ENCODE measurements around the gene RAP1GAP2.

The RAP1GAP2 gene

GRCh38 chr17:3012926-3013581, 216.8 kb downstream of the RAP1GAP2 start:
- TF ChIP-seq, protein P1, sequence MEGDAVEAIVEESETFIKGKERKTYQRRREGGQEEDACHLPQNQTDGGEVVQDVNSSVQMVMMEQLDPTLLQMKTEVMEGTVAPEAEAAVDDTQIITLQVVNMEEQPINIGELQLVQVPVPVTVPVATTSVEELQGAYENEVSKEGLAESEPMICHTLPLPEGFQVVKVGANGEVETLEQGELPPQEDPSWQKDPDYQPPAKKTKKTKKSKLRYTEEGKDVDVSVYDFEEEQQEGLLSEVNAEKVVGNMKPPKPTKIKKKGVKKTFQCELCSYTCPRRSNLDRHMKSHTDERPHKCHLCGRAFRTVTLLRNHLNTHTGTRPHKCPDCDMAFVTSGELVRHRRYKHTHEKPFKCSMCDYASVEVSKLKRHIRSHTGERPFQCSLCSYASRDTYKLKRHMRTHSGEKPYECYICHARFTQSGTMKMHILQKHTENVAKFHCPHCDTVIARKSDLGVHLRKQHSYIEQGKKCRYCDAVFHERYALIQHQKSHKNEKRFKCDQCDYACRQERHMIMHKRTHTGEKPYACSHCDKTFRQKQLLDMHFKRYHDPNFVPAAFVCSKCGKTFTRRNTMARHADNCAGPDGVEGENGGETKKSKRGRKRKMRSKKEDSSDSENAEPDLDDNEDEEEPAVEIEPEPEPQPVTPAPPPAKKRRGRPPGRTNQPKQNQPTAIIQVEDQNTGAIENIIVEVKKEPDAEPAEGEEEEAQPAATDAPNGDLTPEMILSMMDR (IDR thresholded peaks at IDR 0.05; ENCODE audit: low read depth, low read length) = peak; percentile 74
- no peak overlapping the region for H3K4me3 ChIP-seq (ENCODE audit: low read depth, low read length)

DNA sequence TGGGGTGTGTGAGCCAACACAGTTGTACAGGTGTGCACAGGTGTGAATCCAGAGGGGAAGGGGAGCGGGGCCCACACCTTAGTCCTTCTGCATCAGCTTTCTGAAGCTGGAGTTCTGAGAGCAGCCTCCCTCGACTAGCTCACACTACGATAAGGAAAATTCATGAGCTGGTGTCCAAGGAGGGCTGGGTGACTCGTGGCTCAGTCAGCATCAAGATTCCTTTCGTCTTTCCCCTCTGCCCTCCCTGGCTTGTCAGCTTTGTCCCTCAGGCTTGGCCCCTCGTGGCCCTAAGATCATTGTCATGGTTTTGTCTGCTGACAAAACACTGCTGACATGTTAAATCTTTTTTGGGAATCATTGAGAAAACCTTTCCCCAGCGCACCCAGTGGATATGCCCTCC, 219.7 kb downstream of the RAP1GAP2 start:
- TF ChIP-seq, protein P1 (IDR thresholded peaks at IDR 0.05; ENCODE audit: low read depth, low read length) = no peak
- no peak overlapping the region for H3K4me3 ChIP-seq (ENCODE audit: low read depth, low read length)

GRCh38 chr17:3017936-3018335, 221.7 kb downstream of the RAP1GAP2 start:
- TF ChIP-seq, protein P1 (IDR thresholded peaks at IDR 0.05; ENCODE audit: low read depth, low read length) = no peak
- H3K4me3 ChIP-seq (ENCODE audit: low read depth, low read length) = no peak overlapping the region

- TF ChIP-seq, protein P1 (IDR thresholded peaks at IDR 0.05; ENCODE audit: low read depth, low read length) = no peak
- H3K4me3 ChIP-seq (ENCODE audit: low read depth, low read length) = no peak overlapping the region
Measured at GRCh38 chr17:3019761-3020160, 223.5 kb downstream of the RAP1GAP2 start.

DNA sequence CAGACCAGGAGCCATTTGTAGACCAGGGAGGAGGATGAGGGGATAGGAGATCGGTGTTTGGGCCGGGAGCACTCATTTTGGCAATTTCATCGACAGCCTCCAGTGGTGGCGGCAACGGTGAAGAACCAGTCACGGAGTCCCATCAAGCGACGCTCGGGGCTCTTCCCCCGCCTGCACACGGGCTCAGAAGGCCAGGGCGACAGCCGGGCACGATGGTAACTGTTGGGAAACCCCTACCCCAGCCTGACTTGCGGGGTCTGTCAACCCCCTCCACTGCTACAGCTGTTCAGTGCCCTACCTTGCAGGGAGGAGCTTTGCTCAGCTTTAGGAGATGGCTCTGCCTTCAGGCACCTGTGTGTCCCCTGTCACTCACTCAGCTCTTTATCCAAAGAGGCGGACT, 224.1 kb downstream of the RAP1GAP2 start:
- H3K4me3 ChIP-seq (ENCODE audit: low read depth, low read length) = no peak overlapping the region
- TF ChIP-seq, protein P1 (IDR thresholded peaks at IDR 0.05; ENCODE audit: low read depth, low read length) = no peak

DNA sequence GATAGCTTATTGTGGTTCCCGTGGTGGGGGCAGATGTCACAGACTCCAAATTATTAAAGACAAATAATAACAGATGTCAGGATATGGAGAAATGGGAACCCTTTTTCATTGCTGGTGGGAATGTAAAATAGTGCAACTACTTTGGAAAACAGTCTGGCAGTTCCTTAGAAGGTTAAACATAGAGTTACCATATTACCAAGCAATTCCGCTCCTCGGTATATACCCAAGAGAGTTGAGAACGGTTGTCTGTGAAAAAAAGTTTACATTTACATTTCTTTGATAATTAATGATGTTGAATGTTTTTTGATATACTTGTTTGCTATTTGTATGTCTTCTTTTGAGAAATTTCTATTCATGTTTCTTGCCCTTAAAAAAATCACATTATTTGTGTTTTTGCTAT, 226.0 kb downstream of the RAP1GAP2 start:
- TF ChIP-seq, protein P1 (IDR thresholded peaks at IDR 0.05; ENCODE audit: low read depth, low read length) = no peak
- H3K4me3 ChIP-seq (ENCODE audit: low read depth, low read length) = no peak overlapping the region

DNA sequence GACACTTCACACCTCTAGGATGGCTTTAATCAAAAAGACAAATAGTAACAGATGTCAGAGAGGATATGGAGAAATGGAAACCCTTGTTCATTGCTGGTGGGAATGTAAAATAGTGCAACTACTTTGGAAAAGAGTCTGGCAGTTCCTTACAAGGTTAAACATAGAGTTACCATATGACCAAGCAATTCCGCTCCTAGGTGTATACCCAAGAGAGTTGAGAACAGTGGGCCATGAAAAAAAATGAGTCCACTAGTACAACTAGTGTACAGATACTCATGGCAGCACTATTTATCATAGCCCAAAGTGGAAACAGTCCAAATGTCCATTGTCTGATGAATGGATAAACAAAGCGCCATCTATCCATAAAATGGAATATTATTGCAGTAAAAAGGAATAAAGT, 228.1 kb downstream of the RAP1GAP2 start:
- TF ChIP-seq, protein P1 (IDR thresholded peaks at IDR 0.05; ENCODE audit: low read depth, low read length) = no peak
- H3K4me3 ChIP-seq (ENCODE audit: low read depth, low read length) = no peak overlapping the region
